HG02840 (cell line): ENCODE results near the gene CLDN4.
"Not testable (repeated sequence)": the region's sequence is repeated elsewhere in the genome, so short reads cannot be mapped to it uniquely, and the experiment has no call there.

Source experiments
- ATAC-seq: cut with Tn5 transposase; IDR thresholded peaks from one replicate; pipeline ENCODE4 v1.9.1; 2021; ENCODE audit warnings: mild to moderate bottlenecking, moderate library complexity, moderate number of reproducible peaks; ENCODE audit not compliant: unreplicated experiment, low FRiP score

The CLDN4 gene

GRCh38 chr7:73830681-73831583, at the start of gene CLDN4:
Gene CLDN4 (plus strand): TSS chr7:73830996. CDS start chr7:73831202, 206 bp downstream.
- no peak for ATAC-seq

- no peak for ATAC-seq
Observed at GRCh38 chr7:73786588-73786987, 44.2 kb upstream of the CLDN4 start.

GRCh38 chr7:73787786-73788048, 43.1 kb upstream of the CLDN4 start:
- not testable (repeated sequence) for ATAC-seq

- ATAC-seq, result no peak
Observed at GRCh38 chr7:73789051-73789450, 41.7 kb upstream of the CLDN4 start.

GRCh38 chr7:73791170-73791690, 39.6 kb upstream of the CLDN4 start:
- not testable (repeated sequence) for ATAC-seq

GRCh38 chr7:73795188-73795587, 35.6 kb upstream of the CLDN4 start:
- not testable (repeated sequence) for ATAC-seq

- ATAC-seq, result not testable (repeated sequence)
Observed at GRCh38 chr7:73796656-73797055, 34.1 kb upstream of the CLDN4 start.

GRCh38 chr7:73797176-73797575, 33.6 kb upstream of the CLDN4 start:
- ATAC-seq, result not testable (repeated sequence)

GRCh38 chr7:73799282-73800141, 31.3 kb upstream of the CLDN4 start:
- ATAC-seq, result no peak

- no peak for ATAC-seq
Observed at GRCh38 chr7:73801577-73801976, 29.2 kb upstream of the CLDN4 start.

- ATAC-seq, result no peak
Observed at GRCh38 chr7:73802459-73802858, 28.3 kb upstream of the CLDN4 start.

GRCh38 chr7:73809467-73809951, 21.3 kb upstream of the CLDN4 start:
- no peak for ATAC-seq

GRCh38 chr7:73810998-73811360, 19.8 kb upstream of the CLDN4 start:
- ATAC-seq, result no peak

GRCh38 chr7:73811760-73812168, 19.0 kb upstream of the CLDN4 start:
- no peak for ATAC-seq

GRCh38 chr7:73812996-73813395, 17.8 kb upstream of the CLDN4 start:
- no peak for ATAC-seq

GRCh38 chr7:73815436-73815835, 15.4 kb upstream of the CLDN4 start:
- ATAC-seq, result no peak

- no peak for ATAC-seq
Observed at GRCh38 chr7:73817121-73817520, 13.7 kb upstream of the CLDN4 start.

- no peak for ATAC-seq
Observed at GRCh38 chr7:73820013-73820412, 10.8 kb upstream of the CLDN4 start.

GRCh38 chr7:73821597-73822285, 9.1 kb upstream of the CLDN4 start:
- not testable (repeated sequence) for ATAC-seq

GRCh38 chr7:73822319-73823173, 8.2 kb upstream of the CLDN4 start:
- ATAC-seq, result no peak
